Measurements from ENCODE around the gene PPFIA1.

Gene PPFIA1

DNA sequence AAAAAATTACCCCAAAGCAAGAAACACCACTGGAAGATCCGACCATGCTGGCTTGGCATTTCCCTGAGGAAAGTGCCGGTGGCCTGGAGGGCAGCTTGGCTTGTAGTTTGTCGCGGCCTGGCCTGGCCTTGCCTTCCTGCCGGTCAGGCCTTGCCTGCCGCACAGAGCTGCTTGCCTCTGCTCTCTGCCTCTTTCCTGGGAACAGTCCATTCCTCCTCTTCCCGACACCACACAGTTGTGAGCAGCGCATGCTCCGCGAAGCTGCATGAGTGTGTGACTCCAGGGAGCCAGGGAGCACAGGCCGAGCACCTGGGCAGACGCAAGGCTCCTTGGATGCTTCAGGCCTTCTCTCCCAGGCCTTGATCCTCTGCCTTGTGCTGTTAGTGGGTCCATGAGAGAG is 147.6 kb downstream of the PPFIA1 start:
- TF ChIP-seq, protein P1, sequence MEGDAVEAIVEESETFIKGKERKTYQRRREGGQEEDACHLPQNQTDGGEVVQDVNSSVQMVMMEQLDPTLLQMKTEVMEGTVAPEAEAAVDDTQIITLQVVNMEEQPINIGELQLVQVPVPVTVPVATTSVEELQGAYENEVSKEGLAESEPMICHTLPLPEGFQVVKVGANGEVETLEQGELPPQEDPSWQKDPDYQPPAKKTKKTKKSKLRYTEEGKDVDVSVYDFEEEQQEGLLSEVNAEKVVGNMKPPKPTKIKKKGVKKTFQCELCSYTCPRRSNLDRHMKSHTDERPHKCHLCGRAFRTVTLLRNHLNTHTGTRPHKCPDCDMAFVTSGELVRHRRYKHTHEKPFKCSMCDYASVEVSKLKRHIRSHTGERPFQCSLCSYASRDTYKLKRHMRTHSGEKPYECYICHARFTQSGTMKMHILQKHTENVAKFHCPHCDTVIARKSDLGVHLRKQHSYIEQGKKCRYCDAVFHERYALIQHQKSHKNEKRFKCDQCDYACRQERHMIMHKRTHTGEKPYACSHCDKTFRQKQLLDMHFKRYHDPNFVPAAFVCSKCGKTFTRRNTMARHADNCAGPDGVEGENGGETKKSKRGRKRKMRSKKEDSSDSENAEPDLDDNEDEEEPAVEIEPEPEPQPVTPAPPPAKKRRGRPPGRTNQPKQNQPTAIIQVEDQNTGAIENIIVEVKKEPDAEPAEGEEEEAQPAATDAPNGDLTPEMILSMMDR (conservative IDR thresholded peaks at IDR 0.05; ENCODE audit: low read depth, low read length): no peak
- DNase-seq (ENCODE audit: low read depth): no peak
- H3K4me3 ChIP-seq (ENCODE audit: low read length): no peak overlapping the region

DNA sequence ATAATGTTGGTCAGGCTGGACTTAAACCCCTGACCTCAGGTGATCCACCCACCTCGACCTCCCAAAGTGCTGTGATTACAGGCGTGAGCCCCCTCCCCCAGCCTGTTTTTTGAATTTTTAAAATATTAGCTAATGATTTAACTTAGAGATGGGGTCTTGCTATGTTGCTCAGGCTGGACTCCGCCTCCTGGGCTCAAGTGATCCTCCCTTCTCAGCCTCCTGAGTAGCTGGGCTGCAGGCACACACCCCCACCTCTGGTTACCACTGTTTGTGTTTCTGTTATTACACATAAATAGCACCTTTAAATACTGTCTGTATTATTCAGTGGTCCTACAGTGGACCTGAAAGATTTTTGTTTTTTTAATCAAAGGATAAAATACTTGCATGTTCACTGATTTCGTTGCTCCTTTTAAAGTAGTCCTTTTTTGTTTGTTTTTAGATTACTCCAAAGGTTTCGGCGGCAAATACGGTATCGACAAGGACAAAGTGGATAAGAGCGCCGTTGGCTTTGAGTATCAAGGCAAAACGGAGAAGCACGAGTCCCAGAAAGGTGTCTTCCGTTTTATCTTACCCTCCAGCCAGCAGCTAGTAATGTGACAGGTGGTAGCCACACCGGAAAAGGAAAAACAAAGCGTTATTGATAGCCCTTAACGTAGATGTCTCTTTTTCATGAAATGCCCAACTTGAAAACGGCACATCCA is 149.0 kb downstream of the PPFIA1 start:
- TF ChIP-seq, protein P1 (conservative IDR thresholded peaks at IDR 0.05; ENCODE audit: low read depth, low read length): no peak
- no peak for DNase-seq (ENCODE audit: low read depth)
- no peak overlapping the region for H3K4me3 ChIP-seq (ENCODE audit: low read length)

DNA sequence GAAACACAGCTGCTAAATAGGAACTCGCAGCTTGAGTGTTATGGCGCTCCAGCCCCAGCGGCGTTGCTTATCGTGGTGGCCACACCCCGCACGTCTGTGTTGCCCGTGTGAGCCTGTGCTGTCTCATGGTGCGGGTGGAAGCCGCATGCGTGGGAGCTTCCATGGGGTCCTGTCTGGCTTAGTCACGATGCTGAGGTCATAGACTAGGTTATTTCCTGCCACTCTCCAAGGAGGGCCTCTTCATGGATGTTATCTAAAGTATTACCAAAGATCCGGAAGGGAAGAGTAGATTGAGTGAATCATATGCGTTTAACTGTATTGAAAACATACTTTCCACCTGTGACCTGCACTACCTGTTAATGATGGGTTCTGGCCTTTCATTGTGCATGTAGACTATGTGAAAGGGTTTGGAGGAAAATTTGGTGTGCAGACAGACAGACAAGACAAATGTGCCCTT is 149.5 kb downstream of the PPFIA1 start:
- TF ChIP-seq, protein P1 (conservative IDR thresholded peaks at IDR 0.05; ENCODE audit: low read depth, low read length): no peak
- no peak overlapping the region for H3K4me3 ChIP-seq (ENCODE audit: low read length)
- DNase-seq (ENCODE audit: low read depth): no peak

DNA sequence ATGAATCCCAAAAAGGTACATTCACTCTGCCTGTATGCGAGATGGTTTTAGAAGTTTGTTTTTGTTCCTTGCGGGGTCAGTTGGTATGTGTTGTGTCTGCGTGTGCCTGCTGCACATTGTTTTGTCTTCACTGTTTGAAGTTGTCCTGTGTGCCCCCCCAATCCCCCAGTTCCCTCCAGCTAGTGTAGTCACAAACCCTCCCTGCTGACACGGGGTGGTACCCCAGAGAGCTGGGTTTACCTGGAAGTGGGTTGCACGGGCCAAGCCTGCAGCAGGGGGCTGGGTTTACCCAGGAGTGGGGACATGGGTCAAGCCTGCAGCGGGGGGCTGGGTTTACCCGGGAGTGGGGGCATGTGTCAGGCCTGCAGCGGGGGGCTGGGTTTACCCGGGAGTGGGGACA is 150.0 kb downstream of the PPFIA1 start:
- no peak for DNase-seq (ENCODE audit: low read depth)
- TF ChIP-seq, protein P1 (conservative IDR thresholded peaks at IDR 0.05; ENCODE audit: low read depth, low read length): no peak
- no peak overlapping the region for H3K4me3 ChIP-seq (ENCODE audit: low read length)

DNA sequence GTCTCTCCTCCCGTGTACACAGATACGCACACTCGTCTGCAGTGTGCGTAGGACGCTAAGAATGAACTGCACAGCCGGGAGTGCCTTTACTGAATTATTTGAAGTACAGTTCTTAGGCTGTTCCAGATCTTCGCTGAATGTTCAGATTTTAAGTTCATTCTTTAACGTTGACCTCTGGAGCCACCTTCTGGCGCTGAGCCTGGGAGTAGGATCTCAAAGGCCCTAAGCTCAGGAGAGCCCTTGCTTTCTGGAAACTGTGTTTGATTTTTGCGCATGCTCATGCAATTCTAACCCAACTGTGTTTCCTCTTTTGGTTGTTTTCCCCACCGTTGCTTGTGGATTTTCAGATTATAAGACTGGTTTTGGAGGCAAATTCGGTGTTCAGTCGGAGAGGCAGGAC is 150.6 kb downstream of the PPFIA1 start:
- TF ChIP-seq, protein P1 (conservative IDR thresholded peaks at IDR 0.05; ENCODE audit: low read depth, low read length): no peak
- H3K4me3 ChIP-seq (ENCODE audit: low read length): no peak overlapping the region
- no peak for DNase-seq (ENCODE audit: low read depth)

DNA sequence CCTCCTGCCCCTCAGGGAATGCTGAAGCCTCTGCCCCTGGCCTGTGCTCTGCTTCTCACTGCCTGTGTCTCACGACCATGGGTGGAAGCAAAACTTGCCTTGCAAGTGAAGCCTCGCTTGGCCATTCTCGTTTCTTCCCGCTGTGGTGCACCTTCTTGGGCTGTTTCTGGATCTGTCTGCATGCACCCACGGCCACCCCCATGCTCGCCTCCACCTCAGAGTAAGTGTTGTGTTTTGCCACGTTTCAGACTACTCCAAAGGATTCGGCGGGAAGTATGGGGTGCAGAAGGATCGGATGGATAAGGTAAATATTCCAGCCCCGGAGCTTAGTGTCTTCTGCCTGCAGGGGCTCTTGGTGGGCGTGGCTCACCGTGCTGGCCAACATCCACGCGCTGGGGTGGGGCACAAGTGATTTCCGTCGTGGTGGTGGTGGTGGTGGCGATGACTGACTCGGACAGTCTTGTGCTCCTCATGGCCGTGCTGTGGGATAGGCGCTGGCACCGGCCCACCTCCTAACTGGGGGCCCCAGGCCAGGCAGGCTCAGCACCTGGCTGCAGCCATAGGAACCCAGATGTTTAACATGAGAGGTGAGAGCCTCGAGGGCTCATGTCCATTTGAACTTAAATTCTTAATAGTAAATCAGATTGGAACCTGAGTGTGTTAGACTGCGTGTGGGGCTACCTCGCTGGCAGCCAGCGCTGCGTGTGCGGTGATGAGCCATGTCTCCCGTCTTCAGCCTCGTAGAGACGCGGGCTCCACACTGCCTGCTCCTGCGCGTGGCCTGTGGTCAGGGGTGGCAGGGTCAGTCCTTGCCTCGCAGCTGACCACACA is 152.4 kb downstream of the PPFIA1 start:
- DNase-seq (ENCODE audit: low read depth): no peak
- no peak overlapping the region for H3K4me3 ChIP-seq (ENCODE audit: low read length)
- TF ChIP-seq, protein P1 (conservative IDR thresholded peaks at IDR 0.05; ENCODE audit: low read depth, low read length): no peak
